ENCODE data around the gene TAF3.

- TF ChIP-seq, protein P1, sequence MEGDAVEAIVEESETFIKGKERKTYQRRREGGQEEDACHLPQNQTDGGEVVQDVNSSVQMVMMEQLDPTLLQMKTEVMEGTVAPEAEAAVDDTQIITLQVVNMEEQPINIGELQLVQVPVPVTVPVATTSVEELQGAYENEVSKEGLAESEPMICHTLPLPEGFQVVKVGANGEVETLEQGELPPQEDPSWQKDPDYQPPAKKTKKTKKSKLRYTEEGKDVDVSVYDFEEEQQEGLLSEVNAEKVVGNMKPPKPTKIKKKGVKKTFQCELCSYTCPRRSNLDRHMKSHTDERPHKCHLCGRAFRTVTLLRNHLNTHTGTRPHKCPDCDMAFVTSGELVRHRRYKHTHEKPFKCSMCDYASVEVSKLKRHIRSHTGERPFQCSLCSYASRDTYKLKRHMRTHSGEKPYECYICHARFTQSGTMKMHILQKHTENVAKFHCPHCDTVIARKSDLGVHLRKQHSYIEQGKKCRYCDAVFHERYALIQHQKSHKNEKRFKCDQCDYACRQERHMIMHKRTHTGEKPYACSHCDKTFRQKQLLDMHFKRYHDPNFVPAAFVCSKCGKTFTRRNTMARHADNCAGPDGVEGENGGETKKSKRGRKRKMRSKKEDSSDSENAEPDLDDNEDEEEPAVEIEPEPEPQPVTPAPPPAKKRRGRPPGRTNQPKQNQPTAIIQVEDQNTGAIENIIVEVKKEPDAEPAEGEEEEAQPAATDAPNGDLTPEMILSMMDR (IDR thresholded peaks at IDR 0.05), result no peak
- TF ChIP-seq POLR2AphosphoS5 (IDR thresholded peaks at IDR 0.05) (no peak), POLR2A (IDR thresholded peaks at IDR 0.05) (no peak)
Observed at GRCh38 chr10:7804216-7804615, 14.1 kb upstream of the TAF3 start.

All from breast epithelium (tissue), 3 donors.